HUES64 (cell line): ENCODE measurements around the gene SPEG.

Experiments
- H3K27ac ChIP-seq: 2 replicates; pipeline ENCODE4 v1.7.0; 2013; ENCODE audit warnings: low read depth, low read length, inconsistent platforms
- H3K27me3 ChIP-seq: 2 replicates; pipeline ENCODE4 v1.6.1; 2013; ENCODE audit warnings: mild to moderate bottlenecking, low read length; ENCODE audit not compliant: insufficient read depth
- H3K36me3 ChIP-seq: 2 replicates; pipeline ENCODE4 v1.6.1; 2013; ENCODE audit warnings: mild to moderate bottlenecking, low read length; ENCODE audit not compliant: insufficient read depth
- H3K4me1 ChIP-seq: 2 replicates; pipeline ENCODE4 v1.6.1; 2013; ENCODE audit warnings: mild to moderate bottlenecking, low read length, moderate library complexity; ENCODE audit not compliant: insufficient read depth
- H3K4me3 ChIP-seq: 2 replicates; pipeline ENCODE4 v1.5.1; 2013; ENCODE audit warnings: mild to moderate bottlenecking, low read length, moderate library complexity
- H3K9ac ChIP-seq: 2 replicates; pipeline ENCODE4 v1.6.1; 2013; ENCODE audit warnings: mild to moderate bottlenecking, low read depth, low read length
- H3K9me3 ChIP-seq: 2 replicates; pipeline ENCODE4 v1.6.1; 2013; ENCODE audit warnings: low read depth, low read length; ENCODE audit not compliant: insufficient read depth
- WGBS: fragments of 150-250, 120-280 bp; methylation state at CpG from one replicate; pipeline ENCODE4 v1.1.7; 2013; ENCODE audit warnings: missing lambda C conversion rate; 5-methylcytosine and 5-hydroxymethylcytosine counted together

Gene SPEG

GRCh38 chr2:219486380-219486959, 51.8 kb downstream of the SPEG start:
- Histone ChIP-seq H3K27me3 (peaks cover 62% of the 10 kb centered on the region), H3K9me3 (no peaks in the 10 kb centered on the region), H3K4me1 (peaks cover 12% of the 10 kb centered on the region), H3K36me3 (no peaks in the 10 kb centered on the region; the same call in 1 of the 2 replicates), H3K4me3 (no peak overlapping the region), H3K9ac (no peak overlapping the region), H3K27ac (no peak overlapping the region)
- 15% methylated on average over 8 of the region's 8 CpGs for WGBS

DNA sequence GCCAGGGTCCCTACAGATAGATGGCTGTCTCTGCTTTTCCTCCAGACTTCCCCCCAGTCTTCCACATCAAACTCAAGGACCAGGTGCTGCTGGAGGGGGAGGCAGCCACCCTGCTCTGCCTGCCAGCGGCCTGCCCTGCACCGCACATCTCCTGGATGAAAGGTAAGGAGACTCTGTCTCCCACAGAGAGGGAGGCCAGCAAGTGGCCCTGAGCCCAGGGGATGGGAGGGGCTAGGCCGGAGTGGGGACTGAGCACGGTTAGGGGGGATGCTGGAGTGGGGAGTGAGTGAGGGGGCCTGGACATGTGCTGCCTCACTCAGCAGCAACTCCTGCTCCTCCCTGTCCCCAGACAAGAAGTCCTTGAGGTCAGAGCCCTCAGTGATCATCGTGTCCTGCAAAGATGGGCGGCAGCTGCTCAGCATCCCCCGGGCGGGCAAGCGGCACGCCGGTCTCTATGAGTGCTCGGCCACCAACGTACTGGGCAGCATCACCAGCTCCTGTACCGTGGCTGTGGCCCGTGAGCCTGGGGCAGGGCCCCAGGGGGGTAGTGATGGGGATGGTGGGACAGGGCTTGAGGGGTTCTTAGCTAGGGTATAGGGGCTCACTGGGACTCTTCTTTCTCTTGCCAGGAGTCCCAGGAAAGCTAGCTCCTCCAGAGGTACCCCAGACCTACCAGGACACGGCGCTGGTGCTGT, 53.7 kb downstream of the SPEG start:
- H3K9me3 ChIP-seq: no peaks in the 10 kb centered on the region
- H3K27me3 ChIP-seq: peaks cover 44% of the 10 kb centered on the region
- 88% methylated on average over 17 of the region's 17 CpGs for WGBS
- H3K27ac ChIP-seq: no peak overlapping the region
- no peak overlapping the region for H3K4me3 ChIP-seq
- no peak overlapping the region for H3K9ac ChIP-seq
- H3K4me1 ChIP-seq: peaks cover 12% of the 10 kb centered on the region
- H3K36me3 ChIP-seq: no peaks in the 10 kb centered on the region

- Histone ChIP-seq H3K4me3 (no peak overlapping the region), H3K4me1 (peaks cover 12% of the 10 kb centered on the region), H3K36me3 (no peaks in the 10 kb centered on the region), H3K27me3 (peaks cover 44% of the 10 kb centered on the region), H3K9me3 (no peaks in the 10 kb centered on the region), H3K27ac (no peak overlapping the region), H3K9ac (no peak overlapping the region)
- 94% methylated on average over 14 of the region's 14 CpGs for WGBS
Measured at GRCh38 chr2:219488844-219489194, 54.2 kb downstream of the SPEG start.

DNA sequence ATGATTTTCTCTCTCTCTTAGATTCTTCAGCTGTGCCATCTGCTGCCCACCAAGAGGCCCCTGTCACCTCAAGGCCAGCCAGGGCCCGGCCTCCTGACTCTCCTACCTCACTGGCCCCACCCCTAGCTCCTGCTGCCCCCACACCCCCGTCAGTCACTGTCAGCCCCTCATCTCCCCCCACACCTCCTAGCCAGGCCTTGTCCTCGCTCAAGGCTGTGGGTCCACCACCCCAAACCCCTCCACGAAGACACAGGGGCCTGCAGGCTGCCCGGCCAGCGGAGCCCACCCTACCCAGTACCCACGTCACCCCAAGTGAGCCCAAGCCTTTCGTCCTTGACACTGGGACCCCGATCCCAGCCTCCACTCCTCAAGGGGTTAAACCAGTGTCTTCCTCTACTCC, 54.7 kb downstream of the SPEG start:
- Histone ChIP-seq H3K4me1 (peaks cover 12% of the 10 kb centered on the region), H3K9ac (no peak overlapping the region), H3K36me3 (no peaks in the 10 kb centered on the region), H3K27me3 (peaks cover 44% of the 10 kb centered on the region), H3K9me3 (no peaks in the 10 kb centered on the region), H3K4me3 (no peak overlapping the region), H3K27ac (no peak overlapping the region)
- 85% methylated on average over 9 of the region's 9 CpGs for WGBS

DNA sequence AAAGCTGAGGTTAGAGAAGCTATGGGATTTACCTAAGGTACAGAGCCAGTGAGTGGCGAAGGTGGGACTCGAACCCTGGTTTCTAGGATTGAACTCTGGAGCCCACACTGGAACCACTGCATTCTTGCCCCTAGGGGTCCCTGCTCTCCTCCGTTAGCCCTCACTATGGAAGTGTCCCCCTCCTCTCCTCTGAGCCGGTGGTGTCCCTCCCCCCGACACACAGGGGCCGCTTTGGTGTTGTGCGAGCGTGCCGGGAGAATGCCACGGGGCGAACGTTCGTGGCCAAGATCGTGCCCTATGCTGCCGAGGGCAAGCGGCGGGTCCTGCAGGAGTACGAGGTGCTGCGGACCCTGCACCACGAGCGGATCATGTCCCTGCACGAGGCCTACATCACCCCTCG, 55.5 kb downstream of the SPEG start:
- Histone ChIP-seq H3K4me3 (no peak overlapping the region), H3K27ac (no peak overlapping the region), H3K9me3 (no peaks in the 10 kb centered on the region), H3K36me3 (no peaks in the 10 kb centered on the region), H3K27me3 (peaks cover 44% of the 10 kb centered on the region), H3K9ac (no peak overlapping the region), H3K4me1 (peaks cover 12% of the 10 kb centered on the region)
- 86% methylated on average over 23 of the region's 23 CpGs for WGBS

DNA sequence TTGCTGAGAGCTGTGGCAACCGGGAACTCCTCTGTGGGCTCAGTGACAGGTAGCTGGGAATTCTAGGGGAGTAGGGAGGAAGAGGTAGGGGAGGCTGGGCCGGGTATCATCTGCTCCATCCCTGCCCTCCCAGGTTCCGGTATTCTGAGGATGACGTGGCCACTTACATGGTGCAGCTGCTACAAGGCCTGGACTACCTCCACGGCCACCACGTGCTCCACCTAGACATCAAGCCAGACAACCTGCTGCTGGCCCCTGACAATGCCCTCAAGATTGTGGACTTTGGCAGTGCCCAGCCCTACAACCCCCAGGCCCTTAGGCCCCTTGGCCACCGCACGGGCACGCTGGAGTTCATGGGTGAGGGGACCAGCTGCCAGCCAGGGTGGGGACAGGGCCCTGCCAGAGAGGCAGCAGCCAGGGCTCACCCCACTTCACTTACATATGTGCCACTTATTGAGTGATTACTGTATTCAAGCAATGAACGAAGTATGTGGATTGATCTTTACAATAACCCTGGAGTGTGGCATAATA, 56.0 kb downstream of the SPEG start:
- no peaks in the 10 kb centered on the region for H3K9me3 ChIP-seq
- no peak overlapping the region for H3K9ac ChIP-seq
- WGBS: 92% methylated on average over 10 of the region's 10 CpGs
- H3K4me1 ChIP-seq: peaks cover 14% of the 10 kb centered on the region
- H3K27ac ChIP-seq: no peak overlapping the region
- H3K4me3 ChIP-seq: no peak overlapping the region
- peaks cover 44% of the 10 kb centered on the region for H3K27me3 ChIP-seq
- H3K36me3 ChIP-seq: no peaks in the 10 kb centered on the region

- H3K9ac ChIP-seq: no peak overlapping the region
Measured at GRCh38 chr2:219491278-219491963, 56.8 kb downstream of the SPEG start.

GRCh38 chr2:219492575-219492974, 57.9 kb downstream of the SPEG start:
- 48% methylated on average over 20 of the region's 20 CpGs for WGBS
- Histone ChIP-seq H3K27me3 (peaks cover 44% of the 10 kb centered on the region), H3K9ac (no peak overlapping the region), H3K4me1 (peaks cover 4% of the 10 kb centered on the region), H3K4me3 (no peak overlapping the region), H3K9me3 (no peaks in the 10 kb centered on the region), H3K27ac (no peak overlapping the region), H3K36me3 (no peaks in the 10 kb centered on the region)

More at GRCh38 chr2:219491278-219491963, 56.8 kb downstream of the SPEG start:
- Histone ChIP-seq H3K27ac (no peak overlapping the region), H3K4me3 (no peak overlapping the region), H3K36me3 (no peaks in the 10 kb centered on the region), H3K9me3 (no peaks in the 10 kb centered on the region), H3K4me1 (peaks cover 9% of the 10 kb centered on the region), H3K27me3 (peaks cover 44% of the 10 kb centered on the region)
- WGBS: 91% methylated on average over 14 of the region's 14 CpGs

DNA sequence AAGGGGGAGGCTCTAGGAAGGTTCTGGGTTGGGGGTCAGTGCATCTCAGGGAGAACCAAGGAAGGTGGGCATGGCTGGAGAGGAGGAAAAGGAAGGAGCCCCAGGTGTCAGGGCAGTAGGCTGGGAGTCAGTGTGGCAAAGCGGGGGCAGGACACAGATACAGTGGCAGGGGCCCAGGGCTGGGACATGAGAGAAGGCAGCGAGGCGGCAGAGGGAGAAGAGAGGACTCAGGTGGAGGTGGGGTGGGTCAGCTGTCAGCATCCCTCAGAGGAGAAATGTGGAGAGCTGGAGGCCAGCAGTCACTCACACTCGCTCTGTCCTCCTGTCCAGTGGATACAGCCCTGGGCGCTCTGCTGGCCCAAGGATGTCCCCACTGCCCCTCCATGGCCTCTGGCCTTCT, 58.4 kb downstream of the SPEG start:
- H3K27me3 ChIP-seq: peaks cover 48% of the 10 kb centered on the region

DNA sequence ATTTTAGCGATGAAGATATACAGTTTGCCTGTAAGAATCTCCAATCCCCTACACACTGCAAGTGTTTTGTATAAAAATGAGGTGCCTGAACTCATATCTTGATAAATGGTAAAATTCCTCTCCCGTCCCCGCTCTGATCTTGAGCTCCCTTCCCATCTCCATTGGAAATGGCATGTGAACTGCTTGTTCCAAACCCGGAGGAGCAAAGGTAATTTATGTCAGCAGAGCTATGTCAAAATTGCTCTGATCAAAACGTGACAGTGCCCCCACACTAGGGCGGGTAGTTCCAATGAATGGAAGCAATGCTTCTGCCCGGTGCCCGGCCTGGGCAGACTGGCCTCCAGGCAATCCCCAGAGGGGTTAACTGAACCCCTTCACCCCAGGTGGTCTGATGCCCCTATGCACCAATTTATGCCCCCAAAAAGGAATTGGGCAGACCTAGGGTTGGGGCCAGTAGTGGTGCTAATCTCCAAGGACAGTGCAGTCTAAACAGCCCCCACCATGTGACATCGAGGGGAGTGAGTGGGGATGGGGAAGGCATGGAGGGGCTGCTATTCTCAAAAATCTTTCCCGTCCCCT, 60.4 kb downstream of the SPEG start:
- Histone ChIP-seq H3K4me3 (no peak overlapping the region), H3K9ac (no peak overlapping the region), H3K27ac (no peak overlapping the region), H3K9me3 (no peaks in the 10 kb centered on the region), H3K4me1 (peaks cover 14% of the 10 kb centered on the region), H3K36me3 (no peaks in the 10 kb centered on the region), H3K27me3 (peaks cover 50% of the 10 kb centered on the region)
- WGBS: 51% methylated on average over 7 of the region's 10 CpGs

More for the DNA sequence above, 58.4 kb downstream of the SPEG start:
- Histone ChIP-seq H3K9me3 (no peaks in the 10 kb centered on the region), H3K27ac (no peak overlapping the region), H3K4me3 (no peak overlapping the region), H3K9ac (no peak overlapping the region), H3K36me3 (no peaks in the 10 kb centered on the region), H3K4me1 (peaks cover 4% of the 10 kb centered on the region)
- 83% methylated on average over 5 of the region's 5 CpGs for WGBS

DNA sequence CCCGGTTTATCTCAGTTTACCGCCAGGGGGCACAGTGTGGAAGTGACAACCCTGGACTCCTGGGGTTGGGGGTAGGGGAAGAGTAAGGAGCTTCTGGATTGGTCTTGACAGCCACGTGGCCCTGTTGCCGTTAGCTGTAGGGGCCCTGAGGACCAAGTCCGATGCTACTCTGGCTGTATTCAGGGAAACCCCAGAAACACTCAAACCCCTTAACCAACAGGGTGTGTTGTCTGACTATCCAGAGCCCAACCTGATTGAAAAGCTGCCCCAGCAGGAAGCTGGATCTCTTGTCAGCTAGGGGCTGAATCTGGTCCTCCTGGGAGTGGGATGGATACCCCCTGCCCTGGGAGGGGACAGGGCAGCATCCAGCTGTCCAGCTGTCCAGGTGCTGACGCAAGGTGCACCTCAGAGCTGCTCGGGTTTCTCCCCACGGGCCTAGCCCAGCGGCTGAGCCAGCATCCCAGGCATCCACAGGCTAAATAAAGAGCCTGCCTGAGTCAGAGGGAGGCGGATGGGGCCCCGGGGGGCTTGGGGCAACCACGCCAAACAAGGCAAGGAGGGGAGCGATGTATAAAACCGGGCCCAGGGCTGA, 61.0 kb downstream of the SPEG start:
- 35% methylated on average over 14 of the region's 14 CpGs for WGBS
- peaks cover 15% of the 10 kb centered on the region for H3K4me1 ChIP-seq
- no peak overlapping the region for H3K9ac ChIP-seq

More for the DNA sequence above, 61.0 kb downstream of the SPEG start:
- H3K27me3 ChIP-seq: peaks cover 50% of the 10 kb centered on the region
- H3K4me3 ChIP-seq: no peak overlapping the region
- H3K9me3 ChIP-seq: no peaks in the 10 kb centered on the region
- no peak overlapping the region for H3K27ac ChIP-seq
- no peaks in the 10 kb centered on the region for H3K36me3 ChIP-seq
